ENCODE results near the gene CNPY1.

DNA sequence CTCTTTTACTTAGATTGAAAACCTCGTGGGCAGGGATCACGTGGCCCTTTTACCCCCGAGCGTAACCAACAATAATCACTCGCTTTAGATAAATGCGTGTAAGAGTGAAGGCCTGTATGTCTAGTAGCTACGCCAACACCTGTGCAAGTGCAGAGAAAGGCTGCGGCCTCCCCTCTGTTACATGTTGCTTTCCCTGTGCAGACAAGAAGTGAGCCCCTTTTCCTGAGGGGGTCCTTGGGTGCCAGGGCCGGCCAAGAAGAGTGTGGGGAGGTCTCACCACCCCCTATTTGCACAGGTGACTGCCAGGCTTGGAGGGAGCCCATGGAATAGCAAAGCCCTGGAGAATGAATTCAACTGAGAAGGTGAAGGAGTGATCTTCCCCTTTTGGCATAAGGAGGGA lies 35.6 kb upstream of the CNPY1 start:
- TF ChIP-seq CTCF (IDR thresholded peaks at IDR 0.05; ENCODE audit: insufficient read depth, low read length) (no peak), POLR2AphosphoS5 (IDR thresholded peaks at IDR 0.05; ENCODE audit: low read depth) (no peak), GABPA (IDR thresholded peaks at IDR 0.05; ENCODE audit: low read depth) (no peak)
- TF ChIP-seq, protein P1, sequence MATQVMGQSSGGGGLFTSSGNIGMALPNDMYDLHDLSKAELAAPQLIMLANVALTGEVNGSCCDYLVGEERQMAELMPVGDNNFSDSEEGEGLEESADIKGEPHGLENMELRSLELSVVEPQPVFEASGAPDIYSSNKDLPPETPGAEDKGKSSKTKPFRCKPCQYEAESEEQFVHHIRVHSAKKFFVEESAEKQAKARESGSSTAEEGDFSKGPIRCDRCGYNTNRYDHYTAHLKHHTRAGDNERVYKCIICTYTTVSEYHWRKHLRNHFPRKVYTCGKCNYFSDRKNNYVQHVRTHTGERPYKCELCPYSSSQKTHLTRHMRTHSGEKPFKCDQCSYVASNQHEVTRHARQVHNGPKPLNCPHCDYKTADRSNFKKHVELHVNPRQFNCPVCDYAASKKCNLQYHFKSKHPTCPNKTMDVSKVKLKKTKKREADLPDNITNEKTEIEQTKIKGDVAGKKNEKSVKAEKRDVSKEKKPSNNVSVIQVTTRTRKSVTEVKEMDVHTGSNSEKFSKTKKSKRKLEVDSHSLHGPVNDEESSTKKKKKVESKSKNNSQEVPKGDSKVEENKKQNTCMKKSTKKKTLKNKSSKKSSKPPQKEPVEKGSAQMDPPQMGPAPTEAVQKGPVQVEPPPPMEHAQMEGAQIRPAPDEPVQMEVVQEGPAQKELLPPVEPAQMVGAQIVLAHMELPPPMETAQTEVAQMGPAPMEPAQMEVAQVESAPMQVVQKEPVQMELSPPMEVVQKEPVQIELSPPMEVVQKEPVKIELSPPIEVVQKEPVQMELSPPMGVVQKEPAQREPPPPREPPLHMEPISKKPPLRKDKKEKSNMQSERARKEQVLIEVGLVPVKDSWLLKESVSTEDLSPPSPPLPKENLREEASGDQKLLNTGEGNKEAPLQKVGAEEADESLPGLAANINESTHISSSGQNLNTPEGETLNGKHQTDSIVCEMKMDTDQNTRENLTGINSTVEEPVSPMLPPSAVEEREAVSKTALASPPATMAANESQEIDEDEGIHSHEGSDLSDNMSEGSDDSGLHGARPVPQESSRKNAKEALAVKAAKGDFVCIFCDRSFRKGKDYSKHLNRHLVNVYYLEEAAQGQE (IDR thresholded peaks at IDR 0.05; ENCODE audit: insufficient replicate concordance, low read depth) = no peak
